ENCODE data around the gene NXPH3. TPM values are rescaled to one million over a fixed set of nuclear protein-coding genes. Genes with fewer than 3 reads are reported as not detected.
A peak's percentile ranks its signal among the peaks of the same experiment; 100 is the strongest.
"Not testable (repeated sequence)": the region's sequence is repeated elsewhere in the genome, so short reads cannot be mapped to it uniquely, and the experiment has no call there.

NXPH3 gene
- total RNA-seq, 2 donors from 2014 or later, result 0.44 to 1.2 TPM

- ATAC-seq (replicated peaks in 1 of 2) (no peak), DNase-seq (no peak)
- Mint-ChIP-seq H3K4me3 (no peak overlapping the region), H3K27ac (no peak overlapping the region), H3K27me3 (ENCODE audit: low read depth) (peaks cover 8% of the 10 kb centered on the region), H3K4me1 (ENCODE audit: low read depth) (no peaks in the 10 kb centered on the region), H3K36me3 (ENCODE audit: insufficient read depth in 2 of 2) (no peaks in the 10 kb centered on the region), H3K9me3 (no peaks in the 10 kb centered on the region)
Observed at GRCh38 chr17:49549691-49550678, 25.7 kb upstream of the NXPH3 start.

GRCh38 chr17:49550764-49551163 is 24.9 kb upstream of the NXPH3 start:
- H3K4me1 Mint-ChIP-seq (ENCODE audit: low read depth); H3K4me3 Mint-ChIP-seq; ATAC-seq (replicated peaks in 1 of 2); DNase-seq; H3K27me3 Mint-ChIP-seq (ENCODE audit: low read depth); H3K36me3 Mint-ChIP-seq (ENCODE audit: insufficient read depth in 2 of 2); H3K9me3 Mint-ChIP-seq; H3K27ac Mint-ChIP-seq: not testable (repeated sequence)

GRCh38 chr17:49551221-49552069 is 24.2 kb upstream of the NXPH3 start:
- ATAC-seq (replicated peaks in 1 of 2), result no peak
- Mint-ChIP-seq H3K27me3 (ENCODE audit: low read depth) (peaks cover 8% of the 10 kb centered on the region), H3K36me3 (ENCODE audit: insufficient read depth in 2 of 2) (no peaks in the 10 kb centered on the region), H3K4me1 (ENCODE audit: low read depth) (peaks cover 3% of the 10 kb centered on the region), H3K9me3 (no peaks in the 10 kb centered on the region), H3K4me3 (no peak overlapping the region), H3K27ac (no peak overlapping the region)
- DNase-seq, result no peak

- Mint-ChIP-seq H3K27me3 (ENCODE audit: low read depth) (peaks cover 5% of the 10 kb centered on the region), H3K9me3 (no peaks in the 10 kb centered on the region), H3K27ac (no peak overlapping the region), H3K4me3 (no peak overlapping the region), H3K36me3 (ENCODE audit: insufficient read depth in 2 of 2) (no peaks in the 10 kb centered on the region), H3K4me1 (ENCODE audit: low read depth) (peaks cover 10% of the 10 kb centered on the region)
- DNase-seq (no peak), ATAC-seq (replicated peaks in 1 of 2) (no peak)
Observed at GRCh38 chr17:49552070-49552751, 23.5 kb upstream of the NXPH3 start.

- peaks cover 8% of the 10 kb centered on the region for H3K27me3 Mint-ChIP-seq (ENCODE audit: low read depth)
- no peak for ATAC-seq (replicated peaks in 1 of 2)
- no peaks in the 10 kb centered on the region for H3K36me3 Mint-ChIP-seq (ENCODE audit: insufficient read depth in 2 of 2)
- no peak overlapping the region for H3K4me3 Mint-ChIP-seq
- no peak overlapping the region for H3K27ac Mint-ChIP-seq
- DNase-seq, result no peak
- H3K4me1 Mint-ChIP-seq (ENCODE audit: low read depth), result peaks cover 16% of the 10 kb centered on the region
- H3K9me3 Mint-ChIP-seq, result no peaks in the 10 kb centered on the region
Observed at GRCh38 chr17:49553676-49554335, 21.9 kb upstream of the NXPH3 start.

- ATAC-seq (replicated peaks in 1 of 2), result no peak
- Mint-ChIP-seq H3K9me3 (no peaks in the 10 kb centered on the region), H3K27ac (no peak overlapping the region), H3K4me3 (no peak overlapping the region), H3K36me3 (ENCODE audit: insufficient read depth in 2 of 2) (no peaks in the 10 kb centered on the region), H3K27me3 (ENCODE audit: low read depth) (peaks cover 8% of the 10 kb centered on the region), H3K4me1 (ENCODE audit: low read depth) (peaks cover 16% of the 10 kb centered on the region)
- DNase-seq, result no peak
Observed at GRCh38 chr17:49554694-49555494, 20.8 kb upstream of the NXPH3 start.

- H3K27me3 Mint-ChIP-seq (ENCODE audit: low read depth), result peaks cover 8% of the 10 kb centered on the region
- H3K4me1 Mint-ChIP-seq (ENCODE audit: low read depth), result peaks cover 16% of the 10 kb centered on the region
- H3K4me3 Mint-ChIP-seq, result no peak overlapping the region
- no peaks in the 10 kb centered on the region for H3K36me3 Mint-ChIP-seq (ENCODE audit: insufficient read depth in 2 of 2)
- no peaks in the 10 kb centered on the region for H3K9me3 Mint-ChIP-seq
- H3K27ac Mint-ChIP-seq, result no peak overlapping the region
- DNase-seq, result no peak
- ATAC-seq (replicated peaks in 1 of 2), result no peak
Observed at GRCh38 chr17:49555495-49556222, 20.0 kb upstream of the NXPH3 start.

GRCh38 chr17:49556223-49556943 is 19.3 kb upstream of the NXPH3 start:
- ATAC-seq (replicated peaks in 1 of 2) (peak; percentile 95 to 96), DNase-seq (peak; percentile 85 to 89)
- H3K4me1 Mint-ChIP-seq (ENCODE audit: low read depth), result peaks cover 16% of the 10 kb centered on the region
- no peak overlapping the region for H3K27ac Mint-ChIP-seq
- peaks cover 8% of the 10 kb centered on the region for H3K27me3 Mint-ChIP-seq (ENCODE audit: low read depth)
- no peak overlapping the region for H3K4me3 Mint-ChIP-seq
- H3K9me3 Mint-ChIP-seq, result no peaks in the 10 kb centered on the region
- no peaks in the 10 kb centered on the region for H3K36me3 Mint-ChIP-seq (ENCODE audit: insufficient read depth in 2 of 2)

- Mint-ChIP-seq H3K4me3 (no peak overlapping the region), H3K36me3 (ENCODE audit: insufficient read depth in 2 of 2) (no peaks in the 10 kb centered on the region), H3K27me3 (ENCODE audit: low read depth) (peaks cover 8% of the 10 kb centered on the region), H3K27ac (no peak overlapping the region), H3K4me1 (ENCODE audit: low read depth) (peaks cover 16% of the 10 kb centered on the region), H3K9me3 (no peaks in the 10 kb centered on the region)
- DNase-seq, result peak; percentile 49 to 58
- peak; percentile 45 to 55 for ATAC-seq (replicated peaks in 1 of 2)
Observed at GRCh38 chr17:49557312-49558024, 18.2 kb upstream of the NXPH3 start.

GRCh38 chr17:49564638-49565037 is 11.0 kb upstream of the NXPH3 start:
- Mint-ChIP-seq H3K36me3 (ENCODE audit: insufficient read depth in 2 of 2) (no peaks in the 10 kb centered on the region), H3K27me3 (ENCODE audit: low read depth) (peaks cover 12% of the 10 kb centered on the region), H3K4me3 (no peak overlapping the region), H3K27ac (no peak overlapping the region), H3K9me3 (no peaks in the 10 kb centered on the region), H3K4me1 (ENCODE audit: low read depth) (peaks cover 22% of the 10 kb centered on the region)
- DNase-seq (no peak), ATAC-seq (replicated peaks in 1 of 2) (no peak)

Measured in activated T-cell treated with anti-CD3 and anti-CD28 coated beads, Interleukin-2, amount 50 U/mL, for 72 hours (primary cell).